ENCODE measurements around the gene PPARD. TPM values are rescaled to one million over a fixed set of nuclear protein-coding genes. Genes with fewer than 3 reads are reported as not detected.
A peak's percentile ranks its signal among the peaks of the same experiment; 100 is the strongest.

The PPARD gene
- total RNA-seq, 1 donor from 2014 or later: 33.8 TPM

DNA sequence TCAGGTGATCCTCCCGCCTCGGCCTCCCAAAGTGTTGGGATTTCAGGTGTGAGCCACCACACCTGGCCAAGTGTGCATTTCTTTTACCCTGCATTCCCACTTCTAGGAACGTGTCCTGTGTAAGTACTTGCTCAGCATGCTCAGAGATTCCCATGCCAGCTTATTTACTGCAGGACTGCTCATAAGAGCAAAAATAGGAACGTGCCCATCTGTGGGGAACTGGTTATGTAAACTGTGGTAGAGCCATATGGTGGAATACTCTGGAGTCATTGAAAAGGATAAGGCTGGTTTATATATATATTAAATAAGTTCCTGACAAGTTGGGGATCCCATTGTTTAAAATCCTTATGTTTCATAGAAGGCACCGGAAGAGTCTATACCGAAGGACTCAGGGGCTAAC is 71.6 kb downstream of the PPARD start:
- TF ChIP-seq, protein P1, sequence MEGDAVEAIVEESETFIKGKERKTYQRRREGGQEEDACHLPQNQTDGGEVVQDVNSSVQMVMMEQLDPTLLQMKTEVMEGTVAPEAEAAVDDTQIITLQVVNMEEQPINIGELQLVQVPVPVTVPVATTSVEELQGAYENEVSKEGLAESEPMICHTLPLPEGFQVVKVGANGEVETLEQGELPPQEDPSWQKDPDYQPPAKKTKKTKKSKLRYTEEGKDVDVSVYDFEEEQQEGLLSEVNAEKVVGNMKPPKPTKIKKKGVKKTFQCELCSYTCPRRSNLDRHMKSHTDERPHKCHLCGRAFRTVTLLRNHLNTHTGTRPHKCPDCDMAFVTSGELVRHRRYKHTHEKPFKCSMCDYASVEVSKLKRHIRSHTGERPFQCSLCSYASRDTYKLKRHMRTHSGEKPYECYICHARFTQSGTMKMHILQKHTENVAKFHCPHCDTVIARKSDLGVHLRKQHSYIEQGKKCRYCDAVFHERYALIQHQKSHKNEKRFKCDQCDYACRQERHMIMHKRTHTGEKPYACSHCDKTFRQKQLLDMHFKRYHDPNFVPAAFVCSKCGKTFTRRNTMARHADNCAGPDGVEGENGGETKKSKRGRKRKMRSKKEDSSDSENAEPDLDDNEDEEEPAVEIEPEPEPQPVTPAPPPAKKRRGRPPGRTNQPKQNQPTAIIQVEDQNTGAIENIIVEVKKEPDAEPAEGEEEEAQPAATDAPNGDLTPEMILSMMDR (IDR thresholded peaks at IDR 0.05): no peak
- Mint-ChIP-seq H3K9me3 (ENCODE audit: unreplicated experiment) (no peaks in the 10 kb centered on the region), H3K4me1 (ENCODE audit: unreplicated experiment) (peaks cover 17% of the 10 kb centered on the region), H3K36me3 (ENCODE audit: unreplicated experiment) (peaks cover 14% of the 10 kb centered on the region), H3K27ac (ENCODE audit: unreplicated experiment) (no peak overlapping the region), H3K27me3 (ENCODE audit: unreplicated experiment) (no peaks in the 10 kb centered on the region), H3K4me3 (ENCODE audit: unreplicated experiment) (no peak overlapping the region)
- DNase-seq (ENCODE audit: extremely low spot score, unreplicated experiment): no peak

DNA sequence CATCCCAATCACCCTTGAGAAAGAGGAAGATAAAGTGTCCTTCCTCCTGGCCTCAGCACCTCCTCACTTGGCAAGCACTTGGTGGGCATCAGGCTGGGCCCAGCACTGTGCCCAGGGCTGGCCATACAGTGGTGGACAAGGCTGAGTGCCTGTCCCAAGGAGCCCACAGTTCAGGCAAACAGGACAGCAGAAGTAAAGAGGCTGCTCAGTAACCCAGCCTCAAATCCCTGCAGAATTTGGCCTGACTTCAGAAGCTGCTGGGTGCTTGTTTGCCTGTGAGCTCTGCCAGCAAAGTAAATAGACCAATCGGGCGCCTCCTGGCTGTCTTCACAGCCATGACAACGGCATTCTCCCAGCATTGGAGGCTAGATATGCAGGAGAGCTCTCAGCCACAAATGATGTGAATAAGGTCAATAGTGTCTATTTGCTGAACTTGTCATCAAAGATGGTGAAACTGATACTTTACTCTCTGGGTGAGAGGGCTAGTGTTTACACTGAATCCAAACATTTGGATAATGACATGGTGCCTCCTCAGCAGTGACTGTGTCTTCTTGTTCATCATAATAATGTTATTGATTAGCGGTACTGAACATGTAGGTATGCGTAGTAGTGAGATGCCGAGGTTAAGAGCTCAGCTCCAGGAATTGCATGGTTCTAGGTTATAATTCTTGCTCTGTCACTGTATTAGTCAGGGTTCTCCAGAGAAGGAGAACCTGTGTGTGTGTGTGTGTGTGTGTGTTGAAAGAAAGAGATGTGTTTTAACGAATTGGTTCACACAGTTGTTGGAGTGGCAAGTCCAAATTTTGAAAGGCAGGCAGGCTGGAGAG is 72.9 kb downstream of the PPARD start:
- Mint-ChIP-seq H3K36me3 (ENCODE audit: unreplicated experiment) (peaks cover 14% of the 10 kb centered on the region), H3K4me3 (ENCODE audit: unreplicated experiment) (no peak overlapping the region), H3K27me3 (ENCODE audit: unreplicated experiment) (no peaks in the 10 kb centered on the region), H3K4me1 (ENCODE audit: unreplicated experiment) (peaks cover 27% of the 10 kb centered on the region), H3K9me3 (ENCODE audit: unreplicated experiment) (no peaks in the 10 kb centered on the region), H3K27ac (ENCODE audit: unreplicated experiment) (peak overlapping the region; percentile 69)
- no peak for DNase-seq (ENCODE audit: extremely low spot score, unreplicated experiment)
- TF ChIP-seq, protein P1 (IDR thresholded peaks at IDR 0.05): peak; percentile 67

DNA sequence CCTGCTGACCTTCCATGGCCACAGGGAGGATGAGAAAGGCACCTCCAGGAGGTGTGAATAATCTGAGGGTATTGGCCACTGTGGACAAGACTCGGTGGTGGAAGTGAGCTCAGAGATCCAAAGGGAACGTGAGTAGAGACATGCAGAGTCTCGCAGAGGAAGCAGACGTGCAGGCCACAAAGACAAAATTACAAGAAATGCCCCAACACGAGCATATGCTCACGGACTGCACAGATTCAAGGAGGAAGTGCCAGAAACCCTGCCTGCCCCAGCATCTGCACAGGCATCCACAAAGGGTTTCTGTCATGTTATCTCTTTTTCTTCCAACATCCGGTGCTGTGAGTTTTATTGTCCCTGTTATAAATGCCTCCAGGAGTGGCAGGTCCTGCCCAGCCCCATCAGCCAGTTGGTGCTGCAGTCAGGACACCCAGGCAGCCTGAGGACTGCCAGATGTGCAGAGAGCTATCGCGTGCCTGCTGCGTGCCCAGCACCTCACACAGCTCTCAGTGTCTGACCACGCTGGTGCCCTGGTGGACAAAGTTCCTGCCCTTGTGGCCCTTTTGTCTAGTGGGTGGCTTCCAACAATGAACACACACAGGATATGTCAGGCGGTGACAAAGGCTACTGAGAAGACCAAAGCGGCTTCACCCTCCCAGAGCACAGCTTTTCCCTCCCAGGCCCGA is 75.8 kb downstream of the PPARD start:
- Mint-ChIP-seq H3K27ac (ENCODE audit: unreplicated experiment) (no peak overlapping the region), H3K4me3 (ENCODE audit: unreplicated experiment) (no peak overlapping the region), H3K4me1 (ENCODE audit: unreplicated experiment) (peaks cover 32% of the 10 kb centered on the region), H3K27me3 (ENCODE audit: unreplicated experiment) (no peaks in the 10 kb centered on the region), H3K9me3 (ENCODE audit: unreplicated experiment) (no peaks in the 10 kb centered on the region), H3K36me3 (ENCODE audit: unreplicated experiment) (peaks cover 11% of the 10 kb centered on the region)
- TF ChIP-seq, protein P1 (IDR thresholded peaks at IDR 0.05): no peak
- no peak for DNase-seq (ENCODE audit: extremely low spot score, unreplicated experiment)

DNA sequence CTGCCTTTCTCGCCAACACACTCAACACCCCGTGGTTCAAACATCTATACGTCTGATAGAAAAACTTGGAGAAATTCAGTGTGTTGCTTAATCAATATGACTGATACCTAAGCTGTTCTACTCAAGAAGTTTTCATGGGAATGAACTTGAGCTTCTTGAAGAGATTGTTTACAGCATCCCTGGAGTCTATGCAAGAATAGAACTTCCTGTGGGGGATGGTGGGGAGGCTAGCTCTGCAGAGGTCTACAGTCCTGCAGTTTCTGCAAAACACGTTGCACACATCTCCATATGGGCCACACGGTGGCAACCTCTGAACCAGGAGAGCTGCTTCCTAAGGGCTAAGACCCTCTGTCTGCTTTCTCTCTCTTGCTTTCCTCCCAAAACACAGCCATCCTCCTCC is 77.1 kb downstream of the PPARD start:
- H3K9me3 Mint-ChIP-seq (ENCODE audit: unreplicated experiment): no peaks in the 10 kb centered on the region
- H3K4me3 Mint-ChIP-seq (ENCODE audit: unreplicated experiment): no peak overlapping the region
- H3K4me1 Mint-ChIP-seq (ENCODE audit: unreplicated experiment): peaks cover 34% of the 10 kb centered on the region
- DNase-seq (ENCODE audit: extremely low spot score, unreplicated experiment): no peak
- TF ChIP-seq, protein P1 (IDR thresholded peaks at IDR 0.05): peak; percentile 60
- H3K27ac Mint-ChIP-seq (ENCODE audit: unreplicated experiment): peak overlapping the region; percentile 24
- H3K36me3 Mint-ChIP-seq (ENCODE audit: unreplicated experiment): peaks cover 7% of the 10 kb centered on the region
- no peaks in the 10 kb centered on the region for H3K27me3 Mint-ChIP-seq (ENCODE audit: unreplicated experiment)

DNA sequence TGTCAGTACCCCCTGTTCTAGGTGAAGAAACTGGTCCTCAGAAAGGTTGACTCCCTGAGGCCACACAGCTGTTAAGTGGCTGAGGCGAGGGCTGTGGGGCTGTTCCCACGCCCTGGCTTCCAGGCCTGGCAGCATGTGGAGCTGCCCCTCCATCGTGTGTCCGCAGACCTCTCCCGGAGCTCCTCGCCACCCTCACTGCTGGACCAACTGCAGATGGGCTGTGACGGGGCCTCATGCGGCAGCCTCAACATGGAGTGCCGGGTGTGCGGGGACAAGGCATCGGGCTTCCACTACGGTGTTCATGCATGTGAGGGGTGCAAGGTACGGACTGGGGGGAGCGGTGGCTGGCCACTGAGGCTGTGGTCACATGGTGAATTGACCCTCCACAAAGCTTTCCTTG is 77.6 kb downstream of the PPARD start:
- no peak overlapping the region for H3K4me3 Mint-ChIP-seq (ENCODE audit: unreplicated experiment)
- H3K4me1 Mint-ChIP-seq (ENCODE audit: unreplicated experiment): peaks cover 37% of the 10 kb centered on the region
- no peak for DNase-seq (ENCODE audit: extremely low spot score, unreplicated experiment)
- TF ChIP-seq, protein P1 (IDR thresholded peaks at IDR 0.05): no peak
- H3K9me3 Mint-ChIP-seq (ENCODE audit: unreplicated experiment): no peaks in the 10 kb centered on the region
- peaks cover 10% of the 10 kb centered on the region for H3K36me3 Mint-ChIP-seq (ENCODE audit: unreplicated experiment)
- no peaks in the 10 kb centered on the region for H3K27me3 Mint-ChIP-seq (ENCODE audit: unreplicated experiment)
- H3K27ac Mint-ChIP-seq (ENCODE audit: unreplicated experiment): peak overlapping the region; percentile 24
